Psoas muscle (tissue), 8 donors: ENCODE results near the gene TNFRSF14. TPM values are rescaled to one million over a fixed set of nuclear protein-coding genes. Genes with fewer than 3 reads are reported as not detected.
A peak's percentile ranks its signal among the peaks of the same experiment; 100 is the strongest.

Source experiments
- ATAC-seq, 4 donors: fragments of 200-7000 bp; cut with Tn5 transposase; one replicate each; pipeline ENCODE4 v1.9.1; 2020; ENCODE audit warnings: moderate library complexity in 3 of 4, mild to moderate bottlenecking in 2 of 4
- DNase-seq, 2 donors: peaks; one replicate each; pipeline ENCODE4 v3.0.0-alpha.2; 2020
- H3K27ac ChIP-seq: fragments of 200-600 bp; one replicate; pipeline ENCODE4 v1.8.0; 2022
- H3K27me3 ChIP-seq, 3 donors: fragments of 200-600 bp in 1 of 3; one replicate each; pipeline versions ENCODE4 v1.6.1 to v1.8.0; 2013 to 2022; ENCODE audit warnings: low read length in 2 of 3, mild to moderate bottlenecking in 2 of 3, moderate library complexity in 1 of 3; ENCODE audit not compliant: insufficient read depth in 3 of 3
- H3K36me3 ChIP-seq, 2 donors: fragments of 200-600 bp in 1 of 2; one replicate each; pipeline versions ENCODE4 v1.6.1 to v1.8.0; 2013 to 2022; ENCODE audit warnings: low read depth in 1 of 2, mild to moderate bottlenecking in 1 of 2, moderate library complexity in 1 of 2; ENCODE audit not compliant: insufficient read depth in 1 of 2
- H3K4me1 ChIP-seq: fragments of 200-600 bp; one replicate; pipeline ENCODE4 v1.8.0; 2022
- H3K4me3 ChIP-seq: fragments of 200-600 bp; one replicate; pipeline ENCODE4 v1.8.0; 2022; ENCODE audit warnings: mild to moderate bottlenecking
- H3K9me3 ChIP-seq: fragments of 200-600 bp; one replicate; pipeline ENCODE4 v1.8.0; 2022
- CTCF ChIP-seq: fragments of 200-600 bp; IDR thresholded peaks from one replicate; pipeline ENCODE4 v1.8.0; 2022; ENCODE audit warnings: antibody characterized with exemption
- WGBS, 3 donors: extraction: QIAGEN DNeasy Blood & Tissue Kit; methylation state at CpG; one replicate each; pipeline versions ENCODE4 v1.1.6 to v1.1.7; 2013; 5-methylcytosine and 5-hydroxymethylcytosine counted together
- intact Hi-C, 2 donors: fragments of 100-400 bp; cut with DNase I; formaldehyde crosslinking; loops; one replicate each; pipeline versions ENCODE4 v1.11.0 to v1.14.2; 2022
- polyA plus RNA-seq, 3 donors: library from polyadenylated mRNA; stranded (reverse); fragments of 200-250 nt; gene quantifications; one replicate each; pipeline ENCODE4 v1.2.3, GENCODE V29; 2013
- total RNA-seq, 4 donors: library from RNA; stranded (reverse); fragmentation: NEBNext Ultra II Directional in 2 of 4; extraction: Animal tissue kit (Norgen Biotek cat#: 25700) in 2 of 4; gene quantifications; one replicate each; pipeline versions ENCODE4 v1.2.1 to v1.2.4, GENCODE V29; 2021 to 2023
- donor health status: healthy with polysubstance abuse.
- donor health status: DM: no; HTN: no; CAD: no; lungs with moderate emphysema.
- donor health status: Bipolar disorder and iron deficiency.
- donor health status: healthy.
- donor health status: DM: yes; HTN: yes; CAD: no.
- donor health status: DM: no; HTN: no; CAD: no.
- donor health status: DM: no; HTN: no; CAD: no.
- donor health status: DM: yes; HTN: yes; CAD: no.

The TNFRSF14 gene
- total and polyA plus RNA-seq, 7 donors, result 6.2 to 10.8 (median 8.2) TPM

DNA sequence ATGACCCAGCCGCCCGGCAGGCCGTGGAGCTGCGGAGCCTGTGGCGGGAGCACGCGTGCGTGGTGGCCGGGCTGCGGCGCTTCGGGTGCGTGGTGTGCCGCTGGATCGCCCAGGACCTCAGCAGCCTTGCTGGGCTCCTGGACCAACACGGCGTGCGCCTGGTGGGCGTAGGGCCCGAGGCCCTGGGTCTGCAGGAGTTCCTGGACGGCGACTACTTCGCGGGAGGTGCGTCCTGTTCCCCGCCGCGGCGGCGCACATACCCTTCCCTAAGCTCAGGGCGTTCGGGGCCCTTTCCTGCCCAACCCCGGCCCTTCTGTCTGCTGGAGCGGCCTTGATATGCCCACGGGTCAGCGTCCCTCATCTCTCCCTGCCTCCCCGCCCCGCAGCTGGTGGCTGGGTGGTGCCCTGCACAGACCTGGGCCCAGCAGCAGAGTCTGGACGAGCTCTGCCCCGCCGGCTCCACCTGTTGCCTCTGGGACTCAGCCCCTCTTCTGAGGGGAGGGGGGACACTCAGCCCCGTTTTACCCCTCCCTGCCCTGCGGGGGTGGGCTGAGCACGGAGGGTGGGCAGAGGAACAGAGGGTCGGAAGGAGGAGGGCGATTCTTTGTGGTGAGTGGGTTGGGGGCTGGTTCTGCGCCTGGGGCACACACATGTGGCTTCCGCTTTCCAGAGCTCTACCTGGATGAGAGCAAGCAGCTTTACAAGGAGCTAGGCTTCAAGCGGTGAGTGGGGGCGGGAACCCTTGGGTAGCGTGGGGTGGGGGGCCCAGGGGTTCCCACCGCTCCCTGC lies 31.1 kb downstream of the TNFRSF14 start:
- WGBS, 3 donors, result 12 to 17% (median 16%) methylated on average over 31 to 52 of the region's 52 CpGs
- ATAC-seq (no peak), DNase-seq (peak in 1 of 2 donors; percentile 47)
- H3K27ac ChIP-seq, result no peak overlapping the region
- no peaks in the 10 kb centered on the region for H3K36me3 ChIP-seq
- intact Hi-C loops, result loop anchor here in 1 of 2 donors (5.0 kb wide), 1 partner anchor 1315 kb away; the partner anchor contains the start of gene C1orf174
- H3K4me1 ChIP-seq, result peaks cover 3% of the 10 kb centered on the region
- H3K9me3 ChIP-seq, result no peaks in the 10 kb centered on the region
- H3K27me3 ChIP-seq, result peaks cover 0 to under 1% (median 0%) of the 10 kb centered on the region in 3 donors
- H3K4me3 ChIP-seq, result peak overlapping the region; percentile 87
- TF ChIP-seq CTCF, result no peak

DNA sequence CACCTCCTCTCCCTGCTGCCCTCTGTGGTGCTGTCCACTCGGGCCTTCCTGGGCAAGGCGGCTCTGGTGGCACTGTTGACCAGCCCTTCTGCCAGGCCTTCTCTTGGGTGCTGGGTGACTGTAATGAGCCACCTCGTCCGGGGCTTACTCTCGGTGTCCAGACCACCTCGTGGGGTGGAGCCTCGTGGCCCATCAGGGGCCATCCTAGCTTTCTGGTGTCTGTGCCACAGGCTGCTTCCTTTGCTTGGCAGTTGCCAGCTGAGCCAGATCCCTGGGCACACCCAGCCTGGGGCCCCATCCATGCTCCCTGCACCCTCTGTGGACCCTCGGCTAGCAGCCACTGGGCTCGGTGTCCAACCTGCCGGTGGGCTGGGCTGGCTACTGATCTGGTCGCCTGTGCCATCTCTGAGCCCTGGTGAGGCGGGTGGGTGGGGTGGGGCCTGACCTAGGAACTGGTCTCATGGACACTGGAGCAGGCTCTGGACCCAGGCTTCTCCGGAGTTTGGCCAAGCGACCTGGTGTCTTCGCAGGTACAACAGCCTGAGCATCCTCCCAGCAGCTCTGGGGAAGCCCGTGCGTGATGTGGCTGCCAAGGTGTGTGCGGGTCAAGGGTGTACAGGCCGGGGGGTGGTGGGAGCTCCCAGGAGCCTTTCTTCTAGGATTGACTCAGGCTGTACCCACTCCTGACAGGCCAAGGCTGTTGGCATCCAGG lies 31.8 kb downstream of the TNFRSF14 start:
- TF ChIP-seq CTCF, result no peak
- Histone ChIP-seq H3K36me3 (no peaks in the 10 kb centered on the region), H3K27ac (no peak overlapping the region), H3K4me1 (peaks cover 3% of the 10 kb centered on the region), H3K4me3 (peak overlapping the region; percentile 87), H3K27me3 (peaks cover 0 to 5% (median 3%) of the 10 kb centered on the region in 3 donors), H3K9me3 (no peaks in the 10 kb centered on the region)
- peak in 1 of 2 donors; percentile 51 for DNase-seq
- intact Hi-C loops, result loop anchor here in 1 of 2 donors (5.0 kb wide), 1 partner anchor 1314 kb away; the partner anchor contains the start of gene C1orf174
- 87 to 91% (median 90%) methylated on average over 19 of the region's 19 CpGs for WGBS, 3 donors
- ATAC-seq, result no peak

- 89 to 90% (median 90%) methylated on average over 22 to 23 of the region's 23 CpGs for WGBS, 3 donors
- ATAC-seq, result no peak
These were observed 32.7 kb downstream of the TNFRSF14 start for GRCh38 chr1:2588661-2589430.

More at GRCh38 chr1:2588661-2589430, 32.7 kb downstream of the TNFRSF14 start:
- H3K4me1 ChIP-seq, result peaks cover 3% of the 10 kb centered on the region
- H3K4me3 ChIP-seq, result no peak overlapping the region
- H3K27ac ChIP-seq, result no peak overlapping the region
- H3K36me3 ChIP-seq, result no peaks in the 10 kb centered on the region
- no peak for TF ChIP-seq CTCF
- DNase-seq, result peak in 1 of 2 donors; percentile 48
- intact Hi-C loops, result loop anchor here in 1 of 2 donors (5.0 kb wide), 1 partner anchor 1313 kb away; the partner anchor contains the start of gene C1orf174
- H3K27me3 ChIP-seq, result peaks cover 0 to 12% (median 3%) of the 10 kb centered on the region in 3 donors
- H3K9me3 ChIP-seq, result no peaks in the 10 kb centered on the region
